ENCODE results near the gene NNMT.

Gene NNMT

DNA sequence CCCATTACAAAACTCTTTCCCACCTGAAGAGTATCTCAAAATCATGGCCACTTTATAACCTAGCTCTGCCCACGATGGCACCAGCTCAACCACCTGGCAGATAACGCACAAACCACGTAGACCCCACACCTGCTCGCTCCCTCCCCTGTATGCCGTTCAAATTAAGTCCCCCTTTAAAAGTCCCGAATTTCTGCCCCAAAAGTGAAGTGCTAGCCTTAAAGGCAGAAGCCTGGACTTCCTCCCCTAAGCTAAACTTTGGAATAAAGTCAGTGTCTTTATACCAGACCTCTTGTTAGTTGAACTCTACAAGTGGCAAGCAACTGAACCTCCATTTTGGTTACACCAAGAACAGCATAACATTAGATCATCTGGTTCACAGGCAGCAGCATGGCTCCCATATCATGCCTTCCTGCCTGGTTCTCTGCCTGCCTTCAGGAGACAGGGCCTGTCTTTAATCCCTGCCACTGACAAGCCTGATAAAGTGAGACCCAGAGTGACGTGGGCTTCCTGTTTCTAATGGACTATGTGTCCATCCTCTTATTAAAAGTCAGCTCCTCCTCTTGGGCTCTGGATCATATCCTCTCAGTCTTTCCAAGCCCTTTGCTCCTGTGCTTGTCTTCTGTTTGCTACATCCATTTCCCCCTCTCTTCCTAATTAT is 32.6 kb upstream of the NNMT start:
- H3K4me3 ChIP-seq (ENCODE audit: low read depth, low read length) = no peak overlapping the region
- DNase-seq (ENCODE audit: low read depth) = no peak
- TF ChIP-seq, protein P1, sequence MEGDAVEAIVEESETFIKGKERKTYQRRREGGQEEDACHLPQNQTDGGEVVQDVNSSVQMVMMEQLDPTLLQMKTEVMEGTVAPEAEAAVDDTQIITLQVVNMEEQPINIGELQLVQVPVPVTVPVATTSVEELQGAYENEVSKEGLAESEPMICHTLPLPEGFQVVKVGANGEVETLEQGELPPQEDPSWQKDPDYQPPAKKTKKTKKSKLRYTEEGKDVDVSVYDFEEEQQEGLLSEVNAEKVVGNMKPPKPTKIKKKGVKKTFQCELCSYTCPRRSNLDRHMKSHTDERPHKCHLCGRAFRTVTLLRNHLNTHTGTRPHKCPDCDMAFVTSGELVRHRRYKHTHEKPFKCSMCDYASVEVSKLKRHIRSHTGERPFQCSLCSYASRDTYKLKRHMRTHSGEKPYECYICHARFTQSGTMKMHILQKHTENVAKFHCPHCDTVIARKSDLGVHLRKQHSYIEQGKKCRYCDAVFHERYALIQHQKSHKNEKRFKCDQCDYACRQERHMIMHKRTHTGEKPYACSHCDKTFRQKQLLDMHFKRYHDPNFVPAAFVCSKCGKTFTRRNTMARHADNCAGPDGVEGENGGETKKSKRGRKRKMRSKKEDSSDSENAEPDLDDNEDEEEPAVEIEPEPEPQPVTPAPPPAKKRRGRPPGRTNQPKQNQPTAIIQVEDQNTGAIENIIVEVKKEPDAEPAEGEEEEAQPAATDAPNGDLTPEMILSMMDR (conservative IDR thresholded peaks at IDR 0.05; ENCODE audit: low read depth, low read length) = no peak

DNA sequence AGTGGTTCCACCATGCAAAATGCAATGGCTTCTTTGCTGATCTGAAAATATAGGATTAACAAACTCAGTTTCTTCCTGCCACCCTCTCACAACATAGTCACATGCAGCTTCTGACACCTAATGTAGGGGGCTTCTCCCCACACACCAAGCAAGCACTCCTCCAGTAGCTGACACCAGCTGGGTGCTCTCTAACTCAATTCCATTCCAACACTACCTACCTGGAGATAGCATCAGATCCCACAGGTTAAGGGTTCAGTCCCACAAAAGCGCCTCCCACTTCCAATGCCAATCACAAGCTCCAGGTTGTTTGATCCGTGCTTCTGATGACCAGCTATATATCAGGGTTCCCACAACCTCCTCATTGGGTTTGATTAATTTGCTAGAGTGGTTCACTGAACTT is 31.8 kb upstream of the NNMT start:
- TF ChIP-seq, protein P1 (conservative IDR thresholded peaks at IDR 0.05; ENCODE audit: low read depth, low read length) = no peak
- no peak for DNase-seq (ENCODE audit: low read depth)
- H3K4me3 ChIP-seq (ENCODE audit: low read depth, low read length) = no peak overlapping the region

GRCh38 chr11:114265122-114265878 is 30.9 kb upstream of the NNMT start:
- TF ChIP-seq, protein P1 (conservative IDR thresholded peaks at IDR 0.05; ENCODE audit: low read depth, low read length) = no peak
- no peak for DNase-seq (ENCODE audit: low read depth)
- no peak overlapping the region for H3K4me3 ChIP-seq (ENCODE audit: low read depth, low read length)

- DNase-seq (ENCODE audit: low read depth) = no peak
- TF ChIP-seq, protein P1 (conservative IDR thresholded peaks at IDR 0.05; ENCODE audit: low read depth, low read length) = no peak
- H3K4me3 ChIP-seq (ENCODE audit: low read depth, low read length) = no peak overlapping the region
These were observed 26.7 kb upstream of the NNMT start for GRCh38 chr11:114269498-114269897.

GRCh38 chr11:114270531-114271270 is 25.5 kb upstream of the NNMT start:
- TF ChIP-seq, protein P1 (conservative IDR thresholded peaks at IDR 0.05; ENCODE audit: low read depth, low read length) = no peak
- no peak overlapping the region for H3K4me3 ChIP-seq (ENCODE audit: low read depth, low read length)
- no peak for DNase-seq (ENCODE audit: low read depth)

DNA sequence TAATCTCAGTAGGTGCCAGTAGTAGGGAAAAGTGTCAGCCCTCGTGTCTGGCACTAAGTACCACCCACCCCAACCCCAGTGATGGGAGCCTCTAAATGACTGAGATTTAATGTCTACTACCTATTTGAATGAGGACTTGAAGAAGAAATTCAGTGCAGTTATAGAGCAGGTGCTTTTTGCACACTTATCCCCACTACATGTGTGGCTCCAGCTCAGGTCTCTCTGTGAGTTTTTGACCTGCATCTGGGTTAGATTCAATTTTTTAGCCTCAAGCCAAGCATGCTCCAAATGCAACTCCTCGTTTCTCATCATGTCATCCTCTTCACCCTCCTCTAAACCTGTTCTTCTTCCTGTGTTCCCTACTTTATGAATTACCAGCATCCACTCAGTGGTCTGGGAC is 24.9 kb upstream of the NNMT start:
- H3K4me3 ChIP-seq (ENCODE audit: low read depth, low read length) = no peak overlapping the region
- TF ChIP-seq, protein P1 (conservative IDR thresholded peaks at IDR 0.05; ENCODE audit: low read depth, low read length) = no peak
- no peak for DNase-seq (ENCODE audit: low read depth)
